DND-41 (cell line): Measurements from ENCODE around the gene ATP1B3.

ENCODE experiments used
- ATAC-seq: fragments of 200-7000 bp; cut with Tn5 transposase; 3 replicates; pipeline ENCODE4 v1.9.1; 2021; ENCODE audit warnings: low read depth; ENCODE audit not compliant: insufficient read depth
- DNase-seq: peaks from one replicate; pipeline ENCODE4 v3.0.0-alpha.2; 2020
- H2AFZ ChIP-seq: 2 replicates; pipeline ENCODE4 v1.6.0; 2012; ENCODE audit warnings: low read depth, low read length
- H3K27ac ChIP-seq: 2 replicates; pipeline ENCODE4 v1.5.1; 2012; ENCODE audit warnings: low read length, inconsistent platforms
- H3K27me3 ChIP-seq: fragments of 200-600 bp; sonication (generic); 2 replicates; pipeline ENCODE4 v1.6.0; 2012; ENCODE audit warnings: low read length, mild to moderate bottlenecking, inconsistent platforms; ENCODE audit not compliant: insufficient read depth, poor library complexity
- H3K36me3 ChIP-seq: 2 replicates; pipeline ENCODE4 v1.5.1; 2012; ENCODE audit warnings: low read length, inconsistent platforms; ENCODE audit not compliant: insufficient read depth
- H3K4me1 ChIP-seq: 2 replicates; pipeline ENCODE4 v1.5.1; 2012; ENCODE audit warnings: mild to moderate bottlenecking, low read length; ENCODE audit not compliant: insufficient read depth
- H3K4me2 ChIP-seq: 2 replicates; pipeline ENCODE4 v1.6.0; 2012; ENCODE audit warnings: mild to moderate bottlenecking, moderate library complexity, low read length, inconsistent platforms; ENCODE audit not compliant: insufficient read depth
- H3K4me3 ChIP-seq, 2 experiments: fragments of 200-600 bp in 1 of 2; shearing (Covaris generic) in 1 of 2; 2 replicates each; pipeline ENCODE4 v1.5.1; 2012 to 2016; ENCODE audit warnings: inconsistent platforms in 2 of 2, low read length in 2 of 2, mild to moderate bottlenecking in 2 of 2, low read depth in 1 of 2, moderate library complexity in 1 of 2
- H3K79me2 ChIP-seq: 2 replicates; pipeline ENCODE4 v1.6.0; 2012; ENCODE audit warnings: low read length, inconsistent platforms; ENCODE audit not compliant: insufficient read depth
- H3K9ac ChIP-seq: 2 replicates; pipeline ENCODE4 v1.6.0; 2012; ENCODE audit warnings: low read depth, mild to moderate bottlenecking, inconsistent platforms, low read length, moderate library complexity
- H3K9me3 ChIP-seq: 2 replicates; pipeline ENCODE4 v1.5.1; 2012; ENCODE audit warnings: low read length, moderate library complexity, mild to moderate bottlenecking, inconsistent platforms; ENCODE audit not compliant: insufficient read depth, severe bottlenecking
- H4K20me1 ChIP-seq: 2 replicates; pipeline ENCODE4 v1.6.0; 2012; ENCODE audit warnings: low read length; ENCODE audit not compliant: insufficient read depth
- EZH2 ChIP-seq: IDR thresholded peaks from 3 replicates; pipeline ENCODE4 v1.6.1; 2012; ENCODE audit warnings: borderline replicate concordance, low read depth, mild to moderate bottlenecking, moderate library complexity, low read length, inconsistent platforms; ENCODE audit not compliant: severe bottlenecking
- TF ChIP-seq, protein P1 (sequence below): IDR thresholded peaks from 2 replicates; pipeline ENCODE4 v1.5.1; 2012; ENCODE audit warnings: borderline replicate concordance, low read length, moderate library complexity, mild to moderate bottlenecking; ENCODE audit not compliant: poor library complexity, severe bottlenecking; ENCODE audit errors: extremely low read depth

The ATP1B3 gene

DNA sequence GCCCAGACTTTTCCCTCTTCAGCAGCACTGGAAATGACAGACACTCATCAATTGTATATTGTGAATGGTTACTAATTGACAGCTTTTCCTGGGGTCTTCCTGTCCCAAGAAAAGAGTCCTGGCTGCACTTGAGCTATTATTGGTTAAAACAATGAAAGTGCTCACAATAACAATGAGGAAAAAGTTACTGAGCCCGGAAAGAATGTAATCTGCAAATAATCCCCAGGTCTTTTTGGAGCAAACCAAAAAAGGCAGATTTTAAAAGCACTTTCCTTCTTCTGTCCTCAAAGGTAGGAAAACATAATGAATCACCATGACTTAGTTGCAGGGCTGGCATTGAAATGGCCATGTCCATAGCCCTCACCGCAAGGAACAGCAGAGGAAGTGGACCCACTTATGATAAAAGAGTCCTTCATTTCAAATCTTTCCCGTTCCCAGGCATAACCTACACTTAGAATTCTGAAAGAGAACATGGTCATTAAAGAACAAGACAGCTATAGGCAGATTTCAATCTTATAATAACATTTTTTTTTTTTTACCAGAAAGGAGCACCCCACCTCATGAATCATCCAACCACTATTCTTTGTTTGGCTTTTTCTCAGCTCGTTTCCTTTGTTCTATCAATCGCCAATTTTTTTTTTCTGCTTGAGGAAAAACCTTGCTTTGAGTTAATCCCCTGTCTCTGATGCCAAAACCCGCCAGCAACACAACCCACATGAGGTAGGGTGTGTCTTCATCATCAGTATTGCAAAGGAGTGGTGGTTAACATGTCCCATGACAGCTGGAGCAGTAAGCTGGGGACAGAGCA lies 35.5 kb upstream of the ATP1B3 start:
- Histone ChIP-seq H4K20me1 (no peaks in the 10 kb centered on the region), H3K4me3 (no peak overlapping the region), H3K4me2 (no peak overlapping the region), H3K36me3 (no peaks in the 10 kb centered on the region), H3K27ac (no peak overlapping the region), H2AFZ (no peak overlapping the region; the same call in 1 of the 2 replicates), H3K4me1 (no peaks in the 10 kb centered on the region), H3K27me3 (no peaks in the 10 kb centered on the region), H3K79me2 (no peaks in the 10 kb centered on the region), H3K9ac (no peak overlapping the region), H3K9me3 (no peaks in the 10 kb centered on the region)
- TF ChIP-seq, protein P1, sequence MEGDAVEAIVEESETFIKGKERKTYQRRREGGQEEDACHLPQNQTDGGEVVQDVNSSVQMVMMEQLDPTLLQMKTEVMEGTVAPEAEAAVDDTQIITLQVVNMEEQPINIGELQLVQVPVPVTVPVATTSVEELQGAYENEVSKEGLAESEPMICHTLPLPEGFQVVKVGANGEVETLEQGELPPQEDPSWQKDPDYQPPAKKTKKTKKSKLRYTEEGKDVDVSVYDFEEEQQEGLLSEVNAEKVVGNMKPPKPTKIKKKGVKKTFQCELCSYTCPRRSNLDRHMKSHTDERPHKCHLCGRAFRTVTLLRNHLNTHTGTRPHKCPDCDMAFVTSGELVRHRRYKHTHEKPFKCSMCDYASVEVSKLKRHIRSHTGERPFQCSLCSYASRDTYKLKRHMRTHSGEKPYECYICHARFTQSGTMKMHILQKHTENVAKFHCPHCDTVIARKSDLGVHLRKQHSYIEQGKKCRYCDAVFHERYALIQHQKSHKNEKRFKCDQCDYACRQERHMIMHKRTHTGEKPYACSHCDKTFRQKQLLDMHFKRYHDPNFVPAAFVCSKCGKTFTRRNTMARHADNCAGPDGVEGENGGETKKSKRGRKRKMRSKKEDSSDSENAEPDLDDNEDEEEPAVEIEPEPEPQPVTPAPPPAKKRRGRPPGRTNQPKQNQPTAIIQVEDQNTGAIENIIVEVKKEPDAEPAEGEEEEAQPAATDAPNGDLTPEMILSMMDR, result no peak
- no peak for TF ChIP-seq EZH2
- no peak for DNase-seq
- no peak; the same call in 2 of the 3 replicates for ATAC-seq

DNA sequence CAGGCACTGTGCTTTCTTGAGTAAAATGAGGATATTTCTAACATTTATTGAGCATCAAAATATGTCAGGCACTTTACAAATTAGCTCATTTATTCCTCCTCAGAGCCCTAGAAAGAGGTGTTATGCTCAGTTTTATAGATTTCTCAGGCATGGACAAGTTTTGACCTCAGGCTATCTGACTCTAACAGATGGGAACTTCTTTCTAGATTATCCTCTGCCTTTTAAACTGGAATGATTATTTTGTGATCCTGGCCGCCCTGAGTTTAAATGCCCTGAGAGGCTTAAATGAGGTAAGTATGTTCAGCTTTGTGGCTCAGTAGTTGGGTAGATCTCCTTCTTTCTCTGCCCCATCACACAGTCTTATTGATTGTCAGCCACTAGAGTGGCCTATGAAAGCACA lies 32.3 kb upstream of the ATP1B3 start:
- H3K36me3 ChIP-seq, result no peaks in the 10 kb centered on the region
- H3K4me2 ChIP-seq, result no peak overlapping the region
- H3K4me1 ChIP-seq, result no peaks in the 10 kb centered on the region
- H2AFZ ChIP-seq, result no peak overlapping the region
- H3K27me3 ChIP-seq, result no peaks in the 10 kb centered on the region
- H3K4me3 ChIP-seq, result no peak overlapping the region
- H3K79me2 ChIP-seq, result no peaks in the 10 kb centered on the region
- no peaks in the 10 kb centered on the region for H4K20me1 ChIP-seq
- DNase-seq (no peak), ATAC-seq (no peak)
- TF ChIP-seq, protein P1, result no peak
- no peak for TF ChIP-seq EZH2
- H3K9me3 ChIP-seq, result no peaks in the 10 kb centered on the region
- H3K9ac ChIP-seq, result no peak overlapping the region
- H3K27ac ChIP-seq, result no peak overlapping the region

DNA sequence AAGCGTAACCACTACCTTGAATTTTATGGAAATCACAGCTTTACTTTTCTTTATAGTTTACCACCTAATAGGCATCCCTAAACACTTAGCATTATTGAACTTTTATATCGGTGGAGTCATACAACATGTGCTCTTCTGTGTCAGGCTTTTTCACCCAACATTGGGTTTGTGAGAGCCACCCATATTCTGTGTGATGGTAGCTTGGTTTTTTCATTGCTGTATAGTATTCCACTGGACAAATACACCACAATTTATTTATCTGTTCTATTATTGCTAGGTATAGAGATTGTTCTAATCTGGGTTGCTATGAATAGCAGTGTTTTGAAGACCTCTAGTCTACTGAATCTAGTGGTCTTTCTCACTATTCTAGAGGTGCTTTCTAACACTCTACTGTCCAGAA lies 31.6 kb upstream of the ATP1B3 start:
- TF ChIP-seq, protein P1, result no peak
- no peak for TF ChIP-seq EZH2
- Histone ChIP-seq H4K20me1 (no peaks in the 10 kb centered on the region), H3K4me2 (no peak overlapping the region), H3K36me3 (no peaks in the 10 kb centered on the region), H3K4me3 (no peak overlapping the region), H3K27me3 (no peaks in the 10 kb centered on the region), H3K79me2 (no peaks in the 10 kb centered on the region), H3K4me1 (no peaks in the 10 kb centered on the region), H2AFZ (no peak overlapping the region), H3K9ac (no peak overlapping the region), H3K9me3 (no peaks in the 10 kb centered on the region), H3K27ac (no peak overlapping the region)
- DNase-seq, result no peak
- no peak for ATAC-seq
